ENCODE data around the gene CKS2.

GRCh38 chr9:89295400-89295799 lies 15.6 kb upstream of the CKS2 start:
- no peak for TF ChIP-seq CTCF (IDR thresholded peaks at IDR 0.05; ENCODE audit: low read depth, low read length)
- no peak for TF ChIP-seq MAX (IDR thresholded peaks at IDR 0.05; ENCODE audit: low read depth, low read length)
- no peak for TF ChIP-seq POLR2A (IDR thresholded peaks at IDR 0.05; ENCODE audit: extremely low read depth, insufficient read length)
